HEK293 (cell line): Measurements from ENCODE around the gene SIPA1.

Experiments
- CTCF ChIA-PET: fragments of 350-600 bp; formaldehyde crosslinking; extraction: SDS; loops from one replicate; lab custom pipeline; 2021; ENCODE audit warnings: antibody characterized with exemption; lab: Yijun Ruan, JAX
- POLR2A ChIA-PET: fragments of 300-600 bp; formaldehyde crosslinking; extraction: SDS; loops from one replicate; lab custom pipeline; 2020; ENCODE audit warnings: antibody characterized with exemption, inconsistent platforms; lab: Yijun Ruan, JAX
- H3K27ac ChIP-seq: fragments of 200-500 bp; sonication (Bioruptor generic); 2 replicates; pipeline ENCODE4 v1.5.1; 2014; ENCODE audit warnings: low read depth, low read length, control low read depth, inconsistent platforms; ENCODE audit errors: extremely low read depth
- H3K36me3 ChIP-seq, 2 experiments: fragments of 200-500 bp in 1 of 2; sonication (Bioruptor generic) in 1 of 2; 1 replicate in 1 of 2; 2 replicates in 1 of 2; pipeline ENCODE4 v1.5.1; 2014 to 2017; ENCODE audit warnings: inconsistent platforms in 2 of 2, low read length in 2 of 2; ENCODE audit not compliant: control insufficient read depth in 2 of 2, insufficient read depth in 1 of 2
- H3K4me1 ChIP-seq: fragments of 200-500 bp; sonication (Bioruptor generic); 2 replicates; pipeline ENCODE4 v1.5.1; 2014; ENCODE audit warnings: mild to moderate bottlenecking, low read length, inconsistent platforms; ENCODE audit not compliant: control insufficient read depth, insufficient read depth
- H3K4me3 ChIP-seq: 2 replicates; pipeline ENCODE4 v1.5.1; 2011; ENCODE audit warnings: low read depth, mild to moderate bottlenecking, control low read depth, low read length, moderate library complexity
- H3K9me3 ChIP-seq: fragments of 200-500 bp; sonication (Bioruptor generic); 2 replicates; pipeline ENCODE4 v1.5.1; 2014; ENCODE audit warnings: low read depth, low read length, inconsistent platforms; ENCODE audit not compliant: control insufficient read depth, insufficient read depth
- GLI4 ChIP-seq: fragments of 450-650 bp; formaldehyde crosslinking; IDR thresholded peaks from 2 replicates; pipeline ENCODE4 v1.5.1; 2016; ENCODE audit warnings: missing biosample characterization, missing genetic modification characterization
- IKZF3 ChIP-seq: fragments of 450-650 bp; IDR thresholded peaks from 2 replicates; pipeline ENCODE4 v1.5.0; 2018; ENCODE audit warnings: missing biosample characterization, mild to moderate bottlenecking, missing genetic modification characterization, moderate library complexity
- KLF10 ChIP-seq: fragments of 450-650 bp; IDR thresholded peaks from 2 replicates; pipeline ENCODE4 v1.5.1; 2018; ENCODE audit warnings: missing biosample characterization, mild to moderate bottlenecking, missing genetic modification characterization
- KLF17 ChIP-seq: fragments of 450-650 bp; formaldehyde crosslinking; IDR thresholded peaks from 2 replicates; pipeline ENCODE4 v1.5.1; 2016; ENCODE audit warnings: missing biosample characterization, missing genetic modification characterization
- OVOL3 ChIP-seq: fragments of 450-650 bp; formaldehyde crosslinking; IDR thresholded peaks from 2 replicates; pipeline ENCODE4 v1.5.1; 2016; ENCODE audit warnings: missing biosample characterization, missing genetic modification characterization
- PRDM4 ChIP-seq: fragments of 450-650 bp; formaldehyde crosslinking; IDR thresholded peaks from 2 replicates; pipeline ENCODE4 v1.5.1; 2017; ENCODE audit warnings: missing biosample characterization, missing genetic modification characterization
- SP7 ChIP-seq: fragments of 450-650 bp; formaldehyde crosslinking; IDR thresholded peaks from 2 replicates; pipeline ENCODE4 v1.5.1; 2016; ENCODE audit warnings: missing biosample characterization, missing genetic modification characterization
- ZBTB10 ChIP-seq: fragments of 450-650 bp; formaldehyde crosslinking; IDR thresholded peaks from 2 replicates; pipeline ENCODE4 v1.5.1; 2016; ENCODE audit warnings: missing biosample characterization, missing genetic modification characterization
- ZFP3 ChIP-seq: fragments of 450-650 bp; formaldehyde crosslinking; IDR thresholded peaks from 2 replicates; pipeline ENCODE4 v1.5.1; 2016; ENCODE audit warnings: low read depth, missing biosample characterization, missing genetic modification characterization
- ZNF214 ChIP-seq: fragments of 450-650 bp; formaldehyde crosslinking; IDR thresholded peaks from 2 replicates; pipeline ENCODE4 v1.5.1; 2017; ENCODE audit warnings: missing biosample characterization, mild to moderate bottlenecking, missing genetic modification characterization, borderline replicate concordance
- ZNF292 ChIP-seq: fragments of 450-650 bp; formaldehyde crosslinking; IDR thresholded peaks from 2 replicates; pipeline ENCODE4 v1.5.1; 2016; ENCODE audit warnings: low read depth, missing biosample characterization, missing genetic modification characterization, borderline replicate concordance
- ZNF394 ChIP-seq: fragments of 450-650 bp; formaldehyde crosslinking; IDR thresholded peaks from 2 replicates; pipeline ENCODE4 v1.5.1; 2016; ENCODE audit warnings: missing biosample characterization, missing genetic modification characterization, mild to moderate bottlenecking, moderate library complexity, borderline replicate concordance
- ZNF433 ChIP-seq: fragments of 450-650 bp; formaldehyde crosslinking; IDR thresholded peaks from 2 replicates; pipeline ENCODE4 v1.5.1; 2016; ENCODE audit warnings: missing biosample characterization, missing genetic modification characterization, low read depth
- ZNF529 ChIP-seq: fragments of 450-650 bp; formaldehyde crosslinking; IDR thresholded peaks from 2 replicates; pipeline ENCODE4 v1.5.1; 2017; ENCODE audit warnings: missing genetic modification characterization, missing biosample characterization; ENCODE audit not compliant: insufficient replicate concordance
- ZNF692 ChIP-seq: fragments of 450-650 bp; formaldehyde crosslinking; IDR thresholded peaks from 2 replicates; pipeline ENCODE4 v1.5.1; 2016; ENCODE audit warnings: missing biosample characterization, missing genetic modification characterization
- ZNF76 ChIP-seq: fragments of 450-650 bp; formaldehyde crosslinking; IDR thresholded peaks from 2 replicates; pipeline ENCODE4; 2016; ENCODE audit warnings: low read depth, missing biosample characterization, missing genetic modification characterization, borderline replicate concordance
- ZNF830 ChIP-seq: fragments of 450-650 bp; IDR thresholded peaks from 2 replicates; pipeline ENCODE4 v1.5.0; 2018; ENCODE audit warnings: missing biosample characterization, missing genetic modification characterization, low read depth, mild to moderate bottlenecking, moderate library complexity
- ZNF837 ChIP-seq: fragments of 450-650 bp; formaldehyde crosslinking; IDR thresholded peaks from 2 replicates; pipeline ENCODE4 v1.5.1; 2016; ENCODE audit warnings: missing biosample characterization, missing genetic modification characterization
- ZSCAN16 ChIP-seq: fragments of 450-650 bp; formaldehyde crosslinking; IDR thresholded peaks from 2 replicates; pipeline ENCODE4 v1.5.1; 2016; ENCODE audit warnings: missing biosample characterization, missing genetic modification characterization

Gene SIPA1

GRCh38 chr11:65630215-65630614 lies 7.7 kb upstream of the SIPA1 start:
- POLR2A ChIA-PET: interaction anchor here (1.3 to 2.7 kb wide), 2 partner anchors 8 to 12 kb away, joined by 4 to 9 read pairs; partner anchors contain the start of gene SIPA1
- peaks cover 0 to 90% of the 10 kb centered on the region in 2 experiments; a peak in 1 of 3 replicates for H3K36me3 ChIP-seq

More at GRCh38 chr11:65630215-65630614, 7.7 kb upstream of the SIPA1 start:
- Histone ChIP-seq H3K27ac (no peak overlapping the region), H3K4me1 (no peaks in the 10 kb centered on the region), H3K9me3 (no peaks in the 10 kb centered on the region), H3K4me3 (no peak overlapping the region)
- TF ChIP-seq IKZF3 (tag by site-specific recombination): no peak
- no peak for TF ChIP-seq GLI4 (tag by site-specific recombination)
- TF ChIP-seq KLF10 (tag by site-specific recombination): no peak
- no peak for TF ChIP-seq ZNF394
- no peak for TF ChIP-seq OVOL3 (tag by site-specific recombination)
- no peak for TF ChIP-seq ZNF214 (tag by site-specific recombination)
- TF ChIP-seq ZSCAN16 (tag by site-specific recombination): no peak
- no peak for TF ChIP-seq ZNF830 (tag by site-specific recombination)
- no peak for TF ChIP-seq SP7 (tag by site-specific recombination)
- no peak for TF ChIP-seq ZBTB10 (tag by site-specific recombination)
- no peak for TF ChIP-seq ZNF529
- TF ChIP-seq ZNF76 (tag by site-specific recombination): no peak
- TF ChIP-seq ZFP3 (tag by site-specific recombination): no peak
- TF ChIP-seq KLF17: no peak
- TF ChIP-seq ZNF433 (tag by site-specific recombination): no peak
- no peak for TF ChIP-seq PRDM4 (tag by site-specific recombination)
- TF ChIP-seq ZNF837 (tag by site-specific recombination): no peak
- TF ChIP-seq ZNF292 (tag by site-specific recombination): no peak
- TF ChIP-seq ZNF692 (tag by site-specific recombination): no peak
- CTCF ChIA-PET: interaction anchor here (1.4 kb wide), 1 partner anchor 19 kb away, joined by 5 read pairs; no protein-coding TSS in a partner anchor
